HCT116 (cell line): Measurements from ENCODE around the gene LHX4. TPM values are rescaled to one million over a fixed set of nuclear protein-coding genes. Genes with fewer than 3 reads are reported as not detected.

Source experiments
- ATAC-seq: fragments of 200-7000 bp; cut with Tn5 transposase; 2 replicates; pipeline ENCODE4 v1.9.1; 2020; ENCODE audit warnings: mild to moderate bottlenecking, moderate library complexity
- BruUV-seq: library from RNA; stranded (reverse); fragments of 400-500 nt; replicated peaks from 2 replicates; lab custom pipeline; 2021; lab: Mats Ljungman, UMichigan
- CTCF ChIA-PET: fragments of 300-600 bp; sonication (Branson Sonifier 250); formaldehyde crosslinking; loops from one replicate; lab custom pipeline; 2021; ENCODE audit warnings: antibody characterized with exemption; lab: Charles Lee
- POLR2A ChIA-PET: fragments of 300-600, 350-600 bp; sonication (Branson Sonifier 250); formaldehyde crosslinking; loops from one replicate; lab custom pipeline; 2021; ENCODE audit warnings: antibody characterized with exemption; lab: Charles Lee
- RAD21 ChIA-PET, 2 experiments: fragments of 300-600 bp; sonication (Branson Sonifier 250); formaldehyde crosslinking; loops; one replicate each; lab custom pipeline; 2023; ENCODE audit warnings: low total read pairs in 2 of 2; ENCODE audit not compliant: uncharacterized antibody in 2 of 2, unreplicated experiment in 2 of 2, low non-redundant PET in 1 of 2; lab: Charles Lee
- DNase-seq: peaks from one replicate; pipeline ENCODE4 v3.0.0-alpha.2; 2010; ENCODE audit warnings: low read depth, low spot score
- H2AFZ ChIP-seq: fragments of 200-600 bp; shearing (Covaris generic), sonication (generic); 2 replicates; pipeline ENCODE4 v1.6.1; 2017; ENCODE audit warnings: low read depth, mixed run types, mixed read lengths, antibody characterized with exemption, low read length; ENCODE audit not compliant: poor library complexity, severe bottlenecking
- H3K27ac ChIP-seq: 2 replicates; pipeline ENCODE4 v1.5.1; 2012; ENCODE audit warnings: low read depth, low read length
- H3K27me3 ChIP-seq: fragments of 200-600 bp; sonication (generic); 2 replicates; pipeline ENCODE4 v1.6.1; 2016; ENCODE audit warnings: mixed run types, low read length, mixed read lengths; ENCODE audit not compliant: insufficient read depth
- H3K36me3 ChIP-seq, 2 experiments: fragments of 200-500 bp in 1 of 2; fragments of 200-600 bp in 1 of 2; sonication (Bioruptor generic) in 1 of 2; sonication (generic) in 1 of 2; 2 replicates each; pipeline versions ENCODE4 v1.5.1 to v1.6.1; 2014 to 2016; ENCODE audit warnings: low read length in 2 of 2, inconsistent platforms in 1 of 2, mixed read lengths in 1 of 2, mixed run types in 1 of 2; ENCODE audit not compliant: insufficient read depth in 2 of 2, control insufficient read depth in 1 of 2
- H3K4me1 ChIP-seq, 2 experiments: fragments of 200-600 bp in 1 of 2; sonication (generic) in 1 of 2; 2 replicates each; pipeline versions ENCODE4 v1.5.1 to v1.6.1; 2012 to 2017; ENCODE audit warnings: low read length in 2 of 2, inconsistent platforms in 1 of 2, mild to moderate bottlenecking in 1 of 2, mixed read lengths in 1 of 2, mixed run types in 1 of 2, moderate library complexity in 1 of 2; ENCODE audit not compliant: insufficient read depth in 2 of 2, control insufficient read depth in 1 of 2
- H3K4me2 ChIP-seq: fragments of 200-600 bp; sonication (generic); 2 replicates; pipeline ENCODE4 v1.6.1; 2017; ENCODE audit warnings: mixed run types, low read length, mixed read lengths
- H3K4me3 ChIP-seq, 2 experiments: fragments of 200-600 bp in 1 of 2; sonication (generic) in 1 of 2; replicated peaks in 1 of 2; 2 replicates each; pipeline ENCODE4 v1.5.1; 2011 to 2016; ENCODE audit warnings: low read length in 2 of 2, control low read depth in 1 of 2, low read depth in 1 of 2, mild to moderate bottlenecking in 1 of 2, mixed read lengths in 1 of 2, mixed run types in 1 of 2
- H3K79me2 ChIP-seq: fragments of 200-600 bp; sonication (generic); 2 replicates; pipeline ENCODE4 v1.6.1; 2017; ENCODE audit warnings: mild to moderate bottlenecking, mixed run types, low read length, moderate library complexity, mixed read lengths; ENCODE audit not compliant: insufficient read depth
- H3K9ac ChIP-seq: fragments of 200-600 bp; sonication (generic); 2 replicates; pipeline ENCODE4 v1.6.1; 2016; ENCODE audit warnings: low read length, mixed read lengths
- H3K9me2 ChIP-seq: fragments of 200-600 bp; sonication (generic), shearing (Covaris generic); 2 replicates; pipeline ENCODE4 v1.6.1; 2017; ENCODE audit warnings: mixed run types, mild to moderate bottlenecking, moderate library complexity; ENCODE audit not compliant: insufficient read depth
- H3K9me3 ChIP-seq, 2 experiments: fragments of 200-500 bp in 1 of 2; fragments of 200-600 bp in 1 of 2; sonication (Bioruptor generic) in 1 of 2; sonication (generic) in 1 of 2; 2 replicates each; pipeline ENCODE4 v1.6.1; 2014 to 2017; ENCODE audit warnings: low read length in 2 of 2, mixed read lengths in 2 of 2, inconsistent platforms in 1 of 2, low read depth in 1 of 2, mild to moderate bottlenecking in 1 of 2, mixed run types in 1 of 2, moderate library complexity in 1 of 2; ENCODE audit not compliant: control insufficient read depth in 1 of 2, insufficient read depth in 1 of 2
- H4K20me1 ChIP-seq: fragments of 200-600 bp; sonication (generic), shearing (Covaris generic); 2 replicates; pipeline ENCODE4 v1.6.1; 2017; ENCODE audit warnings: mixed run types, mild to moderate bottlenecking, moderate library complexity; ENCODE audit not compliant: insufficient read depth
- CEBPB ChIP-seq: IDR thresholded peaks from 2 replicates; pipeline ENCODE4 v1.6.1; 2012; ENCODE audit warnings: low read depth
- SIN3A ChIP-seq: IDR thresholded peaks from 2 replicates; pipeline ENCODE4 v1.6.1; 2012; ENCODE audit warnings: low read depth
- TCF7L2 ChIP-seq: IDR thresholded peaks from 2 replicates; pipeline ENCODE4 v1.7.0; 2011; ENCODE audit warnings: borderline replicate concordance, inconsistent platforms; ENCODE audit not compliant: insufficient read depth, insufficient read length; ENCODE audit errors: extremely low read depth
- YY1 ChIP-seq: IDR thresholded peaks from 2 replicates; pipeline ENCODE4 v1.6.1; 2011; ENCODE audit warnings: low read length, low read depth, moderate library complexity, mild to moderate bottlenecking; ENCODE audit not compliant: insufficient replicate concordance; ENCODE audit errors: extremely low read depth
- ZNF274 ChIP-seq: fragments of 200-500 bp; sonication (Bioruptor generic); IDR thresholded peaks from 2 replicates; pipeline ENCODE4 v1.6.1; 2014; ENCODE audit warnings: mild to moderate bottlenecking, low read depth, low read length, inconsistent platforms
- intact Hi-C: fragments of 100-400 bp; cut with micrococcal nuclease; formaldehyde crosslinking; loops from 2 replicates; pipeline ENCODE4 v1.10.0; 2022
- total RNA-seq: library from RNA; stranded (reverse); gene quantifications from one replicate; pipeline ENCODE4 v1.2.1, GENCODE V29; 2021; ENCODE audit not compliant: unreplicated experiment
- TF ChIP-seq, protein P1 (sequence below): IDR thresholded peaks from 2 replicates; pipeline ENCODE4 v1.6.1; 2012
- TF ChIP-seq, protein P2 (sequence below): IDR thresholded peaks from 2 replicates; pipeline ENCODE4 v1.6.1; 2011; ENCODE audit warnings: mild to moderate bottlenecking, low read length, moderate library complexity; ENCODE audit not compliant: insufficient replicate concordance; ENCODE audit errors: extremely low read depth
- TF ChIP-seq, protein P3 (sequence below): IDR thresholded peaks from 2 replicates; pipeline ENCODE4 v1.6.1; 2012; ENCODE audit warnings: low read depth
- TF ChIP-seq, protein P4 (sequence below): IDR thresholded peaks from 2 replicates; pipeline ENCODE4 v1.6.1; 2012

The LHX4 gene
- total RNA-seq, 1 experiment from 2014 or later, result 0.44 TPM

DNA sequence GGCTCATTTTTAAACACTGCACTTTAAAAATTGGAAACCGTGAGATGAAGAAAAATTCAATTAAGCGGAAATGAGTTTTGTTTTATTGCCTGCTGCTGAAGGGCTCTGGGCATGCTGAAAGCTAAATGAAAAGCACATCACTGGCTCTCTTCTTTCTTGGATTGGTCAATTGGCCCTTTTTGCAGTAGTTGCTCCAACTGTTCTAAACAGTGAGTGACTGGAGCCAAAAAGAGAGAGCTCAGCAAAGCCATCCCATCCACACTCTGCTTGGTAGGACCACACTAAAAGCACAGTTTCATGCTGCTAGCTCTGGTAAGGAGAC lies 48.1 kb downstream of the LHX4 start:
- DNase-seq (no peak), ATAC-seq (no peak)
- TF ChIP-seq CEBPB (no peak), ZNF274 (no peak), SIN3A (no peak), TCF7L2 (no peak), YY1 (no peak)
- TF ChIP-seq, protein P1, sequence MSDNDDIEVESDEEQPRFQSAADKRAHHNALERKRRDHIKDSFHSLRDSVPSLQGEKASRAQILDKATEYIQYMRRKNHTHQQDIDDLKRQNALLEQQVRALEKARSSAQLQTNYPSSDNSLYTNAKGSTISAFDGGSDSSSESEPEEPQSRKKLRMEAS, result no peak
- TF ChIP-seq, protein P2, sequence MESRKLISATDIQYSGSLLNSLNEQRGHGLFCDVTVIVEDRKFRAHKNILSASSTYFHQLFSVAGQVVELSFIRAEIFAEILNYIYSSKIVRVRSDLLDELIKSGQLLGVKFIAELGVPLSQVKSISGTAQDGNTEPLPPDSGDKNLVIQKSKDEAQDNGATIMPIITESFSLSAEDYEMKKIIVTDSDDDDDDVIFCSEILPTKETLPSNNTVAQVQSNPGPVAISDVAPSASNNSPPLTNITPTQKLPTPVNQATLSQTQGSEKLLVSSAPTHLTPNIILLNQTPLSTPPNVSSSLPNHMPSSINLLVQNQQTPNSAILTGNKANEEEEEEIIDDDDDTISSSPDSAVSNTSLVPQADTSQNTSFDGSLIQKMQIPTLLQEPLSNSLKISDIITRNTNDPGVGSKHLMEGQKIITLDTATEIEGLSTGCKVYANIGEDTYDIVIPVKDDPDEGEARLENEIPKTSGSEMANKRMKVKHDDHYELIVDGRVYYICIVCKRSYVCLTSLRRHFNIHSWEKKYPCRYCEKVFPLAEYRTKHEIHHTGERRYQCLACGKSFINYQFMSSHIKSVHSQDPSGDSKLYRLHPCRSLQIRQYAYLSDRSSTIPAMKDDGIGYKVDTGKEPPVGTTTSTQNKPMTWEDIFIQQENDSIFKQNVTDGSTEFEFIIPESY, result no peak
- TF ChIP-seq, protein P3, sequence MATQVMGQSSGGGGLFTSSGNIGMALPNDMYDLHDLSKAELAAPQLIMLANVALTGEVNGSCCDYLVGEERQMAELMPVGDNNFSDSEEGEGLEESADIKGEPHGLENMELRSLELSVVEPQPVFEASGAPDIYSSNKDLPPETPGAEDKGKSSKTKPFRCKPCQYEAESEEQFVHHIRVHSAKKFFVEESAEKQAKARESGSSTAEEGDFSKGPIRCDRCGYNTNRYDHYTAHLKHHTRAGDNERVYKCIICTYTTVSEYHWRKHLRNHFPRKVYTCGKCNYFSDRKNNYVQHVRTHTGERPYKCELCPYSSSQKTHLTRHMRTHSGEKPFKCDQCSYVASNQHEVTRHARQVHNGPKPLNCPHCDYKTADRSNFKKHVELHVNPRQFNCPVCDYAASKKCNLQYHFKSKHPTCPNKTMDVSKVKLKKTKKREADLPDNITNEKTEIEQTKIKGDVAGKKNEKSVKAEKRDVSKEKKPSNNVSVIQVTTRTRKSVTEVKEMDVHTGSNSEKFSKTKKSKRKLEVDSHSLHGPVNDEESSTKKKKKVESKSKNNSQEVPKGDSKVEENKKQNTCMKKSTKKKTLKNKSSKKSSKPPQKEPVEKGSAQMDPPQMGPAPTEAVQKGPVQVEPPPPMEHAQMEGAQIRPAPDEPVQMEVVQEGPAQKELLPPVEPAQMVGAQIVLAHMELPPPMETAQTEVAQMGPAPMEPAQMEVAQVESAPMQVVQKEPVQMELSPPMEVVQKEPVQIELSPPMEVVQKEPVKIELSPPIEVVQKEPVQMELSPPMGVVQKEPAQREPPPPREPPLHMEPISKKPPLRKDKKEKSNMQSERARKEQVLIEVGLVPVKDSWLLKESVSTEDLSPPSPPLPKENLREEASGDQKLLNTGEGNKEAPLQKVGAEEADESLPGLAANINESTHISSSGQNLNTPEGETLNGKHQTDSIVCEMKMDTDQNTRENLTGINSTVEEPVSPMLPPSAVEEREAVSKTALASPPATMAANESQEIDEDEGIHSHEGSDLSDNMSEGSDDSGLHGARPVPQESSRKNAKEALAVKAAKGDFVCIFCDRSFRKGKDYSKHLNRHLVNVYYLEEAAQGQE, result no peak
- TF ChIP-seq, protein P4, sequence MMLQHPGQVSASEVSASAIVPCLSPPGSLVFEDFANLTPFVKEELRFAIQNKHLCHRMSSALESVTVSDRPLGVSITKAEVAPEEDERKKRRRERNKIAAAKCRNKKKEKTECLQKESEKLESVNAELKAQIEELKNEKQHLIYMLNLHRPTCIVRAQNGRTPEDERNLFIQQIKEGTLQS, result no peak
- intact Hi-C loops, result no loop called here
- Histone ChIP-seq H3K9ac (no peak overlapping the region), H3K79me2 (no peaks in the 10 kb centered on the region), H3K36me3 (no peaks in the 10 kb centered on the region), H3K9me3 (no peaks in the 10 kb centered on the region), H3K4me3 (no peak overlapping the region), H3K27ac (no peak overlapping the region), H3K4me1 (no peaks in the 10 kb centered on the region), H3K9me2 (no peaks in the 10 kb centered on the region), H3K4me2 (no peak overlapping the region), H2AFZ (no peak overlapping the region), H3K27me3 (no peaks in the 10 kb centered on the region), H4K20me1 (no peaks in the 10 kb centered on the region)
- ChIA-PET POLR2A (no interaction called here), CTCF (no interaction called here), RAD21 (no interaction called here)
- BruUV-seq, result no TSS peak
